HFFc6 (cell line): Measurements from ENCODE around the gene DOCK3. TPM values are rescaled to one million over a fixed set of nuclear protein-coding genes. Genes with fewer than 3 reads are reported as not detected.

Source experiments
- DNase-seq: peaks from one replicate; pipeline ENCODE4 v3.0.0-alpha.2; 2018
- H3K27ac Mint-ChIP-seq: 2 replicates; pipeline ENCODE4 v1.8.0; 2020; ENCODE audit warnings: mild to moderate bottlenecking, mixed read lengths
- H3K27me3 Mint-ChIP-seq: 2 replicates; pipeline ENCODE4 v1.8.0; 2021; ENCODE audit warnings: mild to moderate bottlenecking, moderate library complexity, mixed read lengths; ENCODE audit not compliant: insufficient read depth
- H3K36me3 Mint-ChIP-seq: 2 replicates; pipeline ENCODE4 v1.8.0; 2021; ENCODE audit warnings: low read depth, mixed read lengths
- H3K4me1 Mint-ChIP-seq: 2 replicates; pipeline ENCODE4 v1.8.0; 2020; ENCODE audit warnings: low read depth, mixed read lengths
- H3K4me3 Mint-ChIP-seq: 2 replicates; pipeline ENCODE4 v1.8.0; 2020; ENCODE audit warnings: mild to moderate bottlenecking, moderate library complexity, mixed read lengths
- H3K9me3 Mint-ChIP-seq: 2 replicates; pipeline ENCODE4 v1.8.0; 2020; ENCODE audit warnings: mild to moderate bottlenecking, mixed read lengths
- CTCF ChIP-seq: fragments of 200-600 bp; sonication (generic); IDR thresholded peaks from 2 replicates; pipeline ENCODE4 v1.5.0; 2021; ENCODE audit warnings: antibody characterized with exemption, mild to moderate bottlenecking
- total RNA-seq, 6 experiments: library from RNA; stranded (reverse); fragmentation: NEBNext Ultra II Directional; extraction: Animal tissue kit (Norgen Biotek cat#: 25700); gene quantifications; 2 replicates in 1 of 6; 3 replicates in 5 of 6; pipeline ENCODE4 v1.2.3, GENCODE V29; 2021

The DOCK3 gene
- total RNA-seq, 6 experiments from 2014 or later: 0.14 to 0.26 (median 0.22) TPM

- TF ChIP-seq CTCF: no peak
- H3K36me3 Mint-ChIP-seq: no peaks in the 10 kb centered on the region
- no peak for DNase-seq
- no peaks in the 10 kb centered on the region for H3K4me1 Mint-ChIP-seq
- no peak overlapping the region for H3K4me3 Mint-ChIP-seq
- peaks cover 6% of the 10 kb centered on the region; the same call in 1 of the 2 replicates for H3K27me3 Mint-ChIP-seq
- peaks cover 3% of the 10 kb centered on the region; the same call in 1 of the 2 replicates for H3K9me3 Mint-ChIP-seq
- H3K27ac Mint-ChIP-seq: no peak overlapping the region
These were observed 21.5 kb downstream of the DOCK3 start for GRCh38 chr3:50696276-50696675.

- Mint-ChIP-seq H3K36me3 (no peaks in the 10 kb centered on the region), H3K4me3 (no peak overlapping the region), H3K4me1 (no peaks in the 10 kb centered on the region), H3K27ac (no peak overlapping the region), H3K27me3 (peaks cover 8% of the 10 kb centered on the region), H3K9me3 (peaks cover 3% of the 10 kb centered on the region; the same call in 1 of the 2 replicates)
- no peak for DNase-seq
- no peak for TF ChIP-seq CTCF
These were observed 23.5 kb downstream of the DOCK3 start for GRCh38 chr3:50698269-50698668.

- H3K9me3 Mint-ChIP-seq: no peaks in the 10 kb centered on the region
- no peak for TF ChIP-seq CTCF
- no peak for DNase-seq
- H3K27me3 Mint-ChIP-seq: no peaks in the 10 kb centered on the region
- H3K4me1 Mint-ChIP-seq: no peaks in the 10 kb centered on the region
- no peak overlapping the region for H3K4me3 Mint-ChIP-seq
- H3K27ac Mint-ChIP-seq: no peak overlapping the region
- no peaks in the 10 kb centered on the region for H3K36me3 Mint-ChIP-seq
These were observed 33.9 kb downstream of the DOCK3 start for GRCh38 chr3:50708620-50709019.

GRCh38 chr3:50714946-50715345 lies 40.2 kb downstream of the DOCK3 start:
- Mint-ChIP-seq H3K27me3 (no peaks in the 10 kb centered on the region; the same call in none of the 2 replicates), H3K4me3 (no peak overlapping the region), H3K27ac (no peak overlapping the region), H3K36me3 (no peaks in the 10 kb centered on the region), H3K9me3 (no peaks in the 10 kb centered on the region), H3K4me1 (no peaks in the 10 kb centered on the region)
- no peak for TF ChIP-seq CTCF
- DNase-seq: no peak

- Mint-ChIP-seq H3K4me1 (no peaks in the 10 kb centered on the region; the same call in 1 of the 2 replicates), H3K9me3 (no peaks in the 10 kb centered on the region), H3K36me3 (no peaks in the 10 kb centered on the region), H3K27ac (no peak overlapping the region), H3K4me3 (no peak overlapping the region), H3K27me3 (peaks cover 7% of the 10 kb centered on the region; the same call in 1 of the 2 replicates)
- TF ChIP-seq CTCF: no peak
- no peak for DNase-seq
These were observed 50.1 kb downstream of the DOCK3 start for GRCh38 chr3:50724831-50725230.

- Mint-ChIP-seq H3K9me3 (peaks cover 5% of the 10 kb centered on the region; the same call in 1 of the 2 replicates), H3K36me3 (no peaks in the 10 kb centered on the region), H3K4me3 (no peak overlapping the region), H3K27me3 (no peaks in the 10 kb centered on the region; the same call in none of the 2 replicates), H3K4me1 (no peaks in the 10 kb centered on the region), H3K27ac (no peak overlapping the region)
- no peak for DNase-seq
- no peak for TF ChIP-seq CTCF
These were observed 60.3 kb downstream of the DOCK3 start for GRCh38 chr3:50734985-50735384.
